Psoas muscle (tissue), 8 donors: Measurements from ENCODE around the gene FOXL1. TPM values are rescaled to one million over a fixed set of nuclear protein-coding genes. Genes with fewer than 3 reads are reported as not detected.

ENCODE experiments used
- ATAC-seq, 4 donors: fragments of 200-7000 bp; cut with Tn5 transposase; one replicate each; pipeline ENCODE4 v1.9.1; 2020; ENCODE audit warnings: moderate library complexity in 3 of 4, mild to moderate bottlenecking in 2 of 4
- DNase-seq, 2 donors: peaks; one replicate each; pipeline ENCODE4 v3.0.0-alpha.2; 2020
- H3K27ac ChIP-seq: fragments of 200-600 bp; one replicate; pipeline ENCODE4 v1.8.0; 2022
- H3K27me3 ChIP-seq, 3 donors: fragments of 200-600 bp in 1 of 3; one replicate each; pipeline versions ENCODE4 v1.6.1 to v1.8.0; 2013 to 2022; ENCODE audit warnings: low read length in 2 of 3, mild to moderate bottlenecking in 2 of 3, moderate library complexity in 1 of 3; ENCODE audit not compliant: insufficient read depth in 3 of 3
- H3K36me3 ChIP-seq, 2 donors: fragments of 200-600 bp in 1 of 2; one replicate each; pipeline versions ENCODE4 v1.6.1 to v1.8.0; 2013 to 2022; ENCODE audit warnings: low read depth in 1 of 2, mild to moderate bottlenecking in 1 of 2, moderate library complexity in 1 of 2; ENCODE audit not compliant: insufficient read depth in 1 of 2
- H3K4me1 ChIP-seq: fragments of 200-600 bp; one replicate; pipeline ENCODE4 v1.8.0; 2022
- H3K4me3 ChIP-seq: fragments of 200-600 bp; one replicate; pipeline ENCODE4 v1.8.0; 2022; ENCODE audit warnings: mild to moderate bottlenecking
- H3K9me3 ChIP-seq: fragments of 200-600 bp; one replicate; pipeline ENCODE4 v1.8.0; 2022
- CTCF ChIP-seq: fragments of 200-600 bp; IDR thresholded peaks from one replicate; pipeline ENCODE4 v1.8.0; 2022; ENCODE audit warnings: antibody characterized with exemption
- WGBS, 3 donors: extraction: QIAGEN DNeasy Blood & Tissue Kit; methylation state at CpG; one replicate each; pipeline versions ENCODE4 v1.1.6 to v1.1.7; 2013; 5-methylcytosine and 5-hydroxymethylcytosine counted together
- intact Hi-C, 2 donors: fragments of 100-400 bp; cut with DNase I; formaldehyde crosslinking; loops; one replicate each; pipeline versions ENCODE4 v1.11.0 to v1.14.2; 2022
- polyA plus RNA-seq, 3 donors: library from polyadenylated mRNA; stranded (reverse); fragments of 200-250 nt; gene quantifications; one replicate each; pipeline ENCODE4 v1.2.3, GENCODE V29; 2013
- total RNA-seq, 4 donors: library from RNA; stranded (reverse); fragmentation: NEBNext Ultra II Directional in 2 of 4; extraction: Animal tissue kit (Norgen Biotek cat#: 25700) in 2 of 4; gene quantifications; one replicate each; pipeline versions ENCODE4 v1.2.1 to v1.2.4, GENCODE V29; 2021 to 2023
- donor health status: healthy with polysubstance abuse.
- donor health status: DM: no; HTN: no; CAD: no; lungs with moderate emphysema.
- donor health status: Bipolar disorder and iron deficiency.
- donor health status: healthy.
- donor health status: DM: yes; HTN: yes; CAD: no.
- donor health status: DM: no; HTN: no; CAD: no.
- donor health status: DM: no; HTN: no; CAD: no.
- donor health status: DM: yes; HTN: yes; CAD: no.

Gene FOXL1
- total and polyA plus RNA-seq, 7 donors, result 0.12 to 1.3 (median 0.22) TPM

GRCh38 chr16:86555704-86556075 lies 22.7 kb upstream of the FOXL1 start:
- Histone ChIP-seq H3K4me1 (peaks cover 10% of the 10 kb centered on the region), H3K27ac (peak overlapping the region; percentile 94), H3K36me3 (peaks cover 0 to 26% of the 10 kb centered on the region in 2 donors), H3K4me3 (peak overlapping the region; percentile 92), H3K27me3 (peaks cover 0 to 15% (median 2%) of the 10 kb centered on the region in 3 donors), H3K9me3 (no peaks in the 10 kb centered on the region)
- ATAC-seq (peak; percentile 1 to 26 (median 18)), DNase-seq (no peak)
- no peak for TF ChIP-seq CTCF
- 15 to 30% (median 22%) methylated on average over 17 of the region's 17 CpGs for WGBS, 3 donors
- intact Hi-C loops, result no loop called here

- peak; percentile 26 to 55 (median 48) for ATAC-seq
- no peak for DNase-seq
- TF ChIP-seq CTCF, result no peak
- Histone ChIP-seq H3K4me3 (peak overlapping the region; percentile 92), H3K27ac (peak overlapping the region; percentile 36), H3K9me3 (no peaks in the 10 kb centered on the region), H3K4me1 (peaks cover 10% of the 10 kb centered on the region), H3K36me3 (peaks cover 0 to 18% of the 10 kb centered on the region in 2 donors), H3K27me3 (peaks cover 0 to 24% (median 2%) of the 10 kb centered on the region in 3 donors)
- intact Hi-C loops, result no loop called here
- WGBS, 3 donors, result 8 to 29% (median 20%) methylated on average over 5 of the region's 5 CpGs
Observed at GRCh38 chr16:86556576-86556975, 21.8 kb upstream of the FOXL1 start.

- DNase-seq (no peak), ATAC-seq (no peak)
- H3K4me1 ChIP-seq, result peaks cover 10% of the 10 kb centered on the region
- H3K36me3 ChIP-seq, result peaks cover 0 to 10% of the 10 kb centered on the region in 2 donors
- H3K4me3 ChIP-seq, result no peak overlapping the region
- H3K27me3 ChIP-seq, result peaks cover 2 to 28% (median 3%) of the 10 kb centered on the region in 3 donors
- intact Hi-C loops, result no loop called here
- WGBS, 3 donors, result 85 to 90% (median 86%) methylated on average over 4 of the region's 4 CpGs
- no peak overlapping the region for H3K27ac ChIP-seq
- TF ChIP-seq CTCF, result no peak
- H3K9me3 ChIP-seq, result no peaks in the 10 kb centered on the region
Observed at GRCh38 chr16:86557587-86557986, 20.8 kb upstream of the FOXL1 start.

GRCh38 chr16:86558355-86559193 lies 19.8 kb upstream of the FOXL1 start:
- Histone ChIP-seq H3K27ac (no peak overlapping the region), H3K4me3 (no peak overlapping the region)
- WGBS, 3 donors, result 74 to 79% (median 76%) methylated on average over 28 of the region's 28 CpGs

More at GRCh38 chr16:86558355-86559193, 19.8 kb upstream of the FOXL1 start:
- Histone ChIP-seq H3K36me3 (peaks cover 0 to under 1% of the 10 kb centered on the region in 2 donors), H3K27me3 (peaks cover 2 to 28% (median 3%) of the 10 kb centered on the region in 3 donors), H3K4me1 (peaks cover 10% of the 10 kb centered on the region), H3K9me3 (no peaks in the 10 kb centered on the region)
- DNase-seq, result no peak
- TF ChIP-seq CTCF, result no peak
- intact Hi-C loops, result no loop called here
- no peak for ATAC-seq
